HUDEP-2 (cell line): ENCODE measurements around the gene GNAI2.
"Not testable (repeated sequence)": the region's sequence is repeated elsewhere in the genome, so short reads cannot be mapped to it uniquely, and the experiment has no call there.

ENCODE experiments used
- DNase-seq, 76 experiments: peaks; one replicate each; lab custom pipeline; 2025; ENCODE audit not compliant: unreplicated experiment in 76 of 76; lab: John Stamatoyannopoulos, UW

The GNAI2 gene

DNA sequence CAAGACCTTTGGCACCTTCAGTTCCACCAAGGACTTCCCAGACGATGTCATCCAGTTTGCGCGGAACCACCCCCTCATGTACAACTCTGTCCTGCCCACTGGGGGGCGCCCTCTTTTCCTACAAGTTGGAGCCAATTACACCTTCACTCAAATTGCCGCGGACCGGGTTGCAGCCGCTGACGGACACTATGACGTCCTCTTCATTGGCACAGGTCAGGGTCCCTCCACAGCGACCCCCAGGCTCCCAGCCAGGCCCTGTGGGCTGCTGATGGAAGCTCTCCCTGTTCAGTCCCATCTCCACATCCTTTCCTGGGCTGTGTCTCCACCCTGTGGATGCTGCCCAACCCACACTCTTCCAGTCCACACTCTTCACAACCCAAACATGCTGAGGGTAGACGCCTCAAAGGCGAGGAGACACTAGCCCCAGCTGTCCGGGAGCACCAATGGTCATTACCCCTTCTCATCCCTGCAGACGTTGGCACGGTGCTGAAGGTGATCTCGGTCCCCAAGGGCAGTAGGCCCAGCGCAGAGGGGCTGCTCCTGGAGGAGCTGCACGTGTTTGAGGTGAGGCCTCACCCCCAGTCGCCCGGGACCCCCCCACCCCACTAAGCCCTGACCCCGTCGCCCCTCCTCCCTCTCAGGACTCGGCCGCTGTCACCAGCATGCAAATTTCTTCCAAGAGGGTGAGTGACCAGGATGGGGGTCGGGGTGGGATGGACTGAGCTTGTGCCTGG lies 38.5 kb downstream of the GNAI2 start:
- DNase-seq: peak in 48 of 76 experiments; percentile 3 to 53 (median 32)

DNA sequence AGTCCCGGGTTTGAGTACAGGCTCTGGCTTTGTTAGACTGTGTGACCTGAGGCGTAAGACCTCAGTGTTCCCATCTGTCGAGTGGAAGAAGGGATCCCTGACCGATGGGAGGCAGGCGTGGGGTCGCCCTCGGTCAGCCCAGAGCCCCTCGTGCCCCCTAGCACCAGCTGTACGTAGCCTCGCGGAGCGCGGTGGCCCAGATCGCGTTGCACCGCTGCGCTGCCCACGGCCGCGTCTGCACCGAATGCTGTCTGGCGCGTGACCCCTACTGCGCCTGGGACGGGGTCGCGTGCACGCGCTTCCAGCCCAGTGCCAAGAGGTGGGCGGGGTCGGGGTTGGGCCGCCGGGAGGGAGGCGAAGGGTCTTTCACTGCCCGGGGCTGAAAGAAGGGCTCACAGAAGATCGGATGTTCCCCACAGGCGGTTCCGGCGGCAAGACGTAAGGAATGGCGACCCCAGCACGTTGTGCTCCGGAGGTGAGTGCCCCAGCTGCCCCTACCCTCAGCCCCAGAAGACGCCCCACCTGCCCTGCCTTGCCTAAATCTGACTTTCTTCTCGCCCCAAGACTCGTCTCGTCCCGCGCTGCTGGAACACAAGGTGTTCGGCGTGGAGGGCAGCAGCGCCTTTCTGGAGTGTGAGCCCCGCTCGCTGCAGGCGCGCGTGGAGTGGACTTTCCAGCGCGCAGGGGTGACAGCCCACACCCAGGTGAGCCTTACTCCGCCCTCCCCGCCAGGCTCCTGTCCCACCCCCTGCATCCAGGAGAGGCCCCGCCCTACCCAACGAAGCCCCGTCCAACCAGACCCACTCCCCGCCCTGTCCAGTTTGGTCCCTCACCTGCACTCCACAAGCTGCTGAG lies 39.4 kb downstream of the GNAI2 start:
- DNase-seq: no peak

DNA sequence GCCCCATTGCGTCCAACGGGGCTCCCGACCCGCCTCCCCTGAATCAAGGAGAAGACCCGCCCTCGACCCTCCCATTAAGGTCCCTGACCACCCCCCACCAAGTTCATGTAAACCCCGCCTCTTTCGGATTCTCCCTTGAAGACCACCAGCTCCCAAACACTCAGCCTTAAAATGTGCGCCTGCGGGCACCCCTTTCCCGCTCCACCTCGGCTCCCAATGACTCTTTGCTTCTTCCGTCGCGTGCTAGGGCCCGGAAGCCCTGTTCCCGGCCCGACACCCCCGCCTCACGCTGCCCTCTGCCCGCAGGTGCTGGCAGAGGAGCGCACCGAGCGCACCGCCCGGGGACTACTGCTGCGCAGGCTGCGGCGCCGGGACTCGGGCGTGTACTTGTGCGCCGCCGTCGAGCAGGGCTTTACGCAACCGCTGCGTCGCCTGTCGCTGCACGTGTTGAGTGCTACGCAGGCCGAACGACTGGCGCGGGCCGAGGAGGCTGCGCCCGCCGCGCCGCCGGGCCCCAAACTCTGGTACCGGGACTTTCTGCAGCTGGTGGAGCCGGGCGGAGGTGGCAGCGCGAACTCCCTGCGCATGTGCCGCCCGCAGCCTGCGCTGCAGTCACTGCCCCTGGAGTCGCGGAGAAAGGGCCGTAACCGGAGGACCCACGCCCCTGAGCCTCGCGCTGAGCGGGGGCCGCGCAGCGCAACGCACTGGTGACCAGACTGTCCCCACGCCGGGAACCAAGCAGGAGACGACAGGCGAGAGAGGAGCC lies 40.2 kb downstream of the GNAI2 start:
- DNase-seq: no peak

DNA sequence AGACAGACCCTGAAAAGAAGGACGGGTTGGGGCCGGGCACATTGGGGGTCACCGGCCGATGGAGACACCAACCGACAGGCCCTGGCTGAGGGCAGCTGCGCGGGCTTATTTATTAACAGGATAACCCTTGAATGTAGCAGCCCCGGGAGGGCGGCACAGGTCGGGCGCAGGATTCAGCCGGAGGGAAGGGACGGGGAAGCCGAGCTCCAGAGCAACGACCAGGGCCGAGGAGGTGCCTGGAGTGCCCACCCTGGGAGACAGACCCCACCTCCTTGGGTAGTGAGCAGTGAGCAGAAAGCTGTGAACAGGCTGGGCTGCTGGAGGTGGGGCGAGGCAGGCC lies 40.7 kb downstream of the GNAI2 start:
- no peak for DNase-seq

GRCh38 chr3:50278123-50278879 lies 42.3 kb downstream of the GNAI2 start:
- DNase-seq: no peak

DNA sequence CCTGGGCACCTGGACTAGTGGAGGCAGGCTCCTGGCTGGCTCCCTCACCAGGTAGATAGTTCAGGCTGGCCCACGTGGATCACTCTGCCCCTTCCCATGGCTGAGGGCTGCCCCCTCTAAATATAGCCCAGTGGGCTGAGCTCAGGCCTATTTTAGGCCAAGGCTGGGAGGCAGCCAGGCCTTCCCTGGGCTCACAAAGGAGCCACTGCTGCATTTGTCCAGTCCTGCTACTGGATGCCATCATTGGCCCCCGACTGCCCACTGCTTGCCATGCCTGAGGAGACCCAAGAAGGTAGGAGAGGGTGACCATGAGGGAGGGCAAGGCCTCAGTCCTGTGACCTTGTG lies 42.8 kb downstream of the GNAI2 start, which contains the start of gene LSMEM2:
LSMEM2 (plus strand) TSS at position 208 of the 345 bp plus-strand sequence; CDS start at position 235, 27 bp downstream.
- no peak for DNase-seq

DNA sequence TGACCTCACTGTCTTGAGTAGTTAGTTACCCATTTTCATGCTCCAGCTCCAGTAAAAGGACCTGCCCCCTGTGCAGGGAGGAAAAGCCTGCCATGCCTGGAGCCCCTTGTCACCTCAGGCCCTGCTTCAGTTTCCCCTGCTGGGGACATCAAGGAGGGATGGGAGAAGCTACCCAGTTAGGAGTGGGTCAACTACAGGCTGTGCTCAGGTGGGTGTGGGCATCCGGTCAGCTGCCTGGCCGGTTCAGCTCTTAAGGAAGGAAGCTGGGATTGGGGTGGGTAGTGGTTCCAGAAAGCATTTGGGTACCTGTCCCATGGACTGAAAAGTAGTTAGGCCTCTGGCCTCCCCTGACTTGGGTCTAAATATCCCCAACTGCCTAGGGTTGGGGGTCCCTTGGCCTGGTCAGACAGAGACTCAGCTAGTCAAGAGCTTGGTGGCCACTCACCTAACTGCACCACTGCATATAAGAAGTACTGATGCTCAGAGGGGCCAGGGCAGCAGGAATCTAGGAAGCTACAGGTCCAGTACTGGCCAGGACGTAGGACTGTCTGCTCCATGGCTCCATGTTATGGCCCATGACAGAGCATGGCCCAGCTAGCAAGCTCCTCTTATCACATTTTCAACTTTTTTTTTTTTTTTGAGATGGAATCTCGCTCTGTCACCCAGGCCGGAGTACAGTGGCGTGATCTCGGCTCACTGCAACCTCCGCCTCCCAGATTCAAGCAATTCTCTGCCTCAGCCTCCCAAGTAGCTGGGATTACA lies 43.4 kb downstream of the GNAI2 start:
- no peak for DNase-seq

DNA sequence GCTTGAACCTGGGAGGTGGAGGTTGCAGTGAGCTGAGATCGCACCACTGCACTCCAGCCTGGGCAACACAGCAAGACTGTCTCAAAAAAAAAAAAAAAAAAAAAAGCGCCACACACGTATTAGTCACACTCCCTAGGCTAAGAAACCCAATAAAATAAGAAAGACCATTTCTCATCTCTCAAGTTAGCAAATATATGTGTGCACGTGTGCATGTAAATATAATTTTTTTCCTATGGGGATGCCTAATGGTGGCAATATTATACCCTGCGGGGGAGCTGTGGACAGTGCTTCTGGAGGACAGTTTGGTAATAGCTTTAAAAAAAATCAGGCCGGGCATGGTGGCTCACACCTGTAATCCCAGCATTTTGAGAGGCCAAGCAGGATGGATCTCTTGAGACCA lies 48.1 kb downstream of the GNAI2 start:
- DNase-seq: not testable (repeated sequence)

GRCh38 chr3:50286322-50287227 lies 50.6 kb downstream of the GNAI2 start:
- no peak for DNase-seq

DNA sequence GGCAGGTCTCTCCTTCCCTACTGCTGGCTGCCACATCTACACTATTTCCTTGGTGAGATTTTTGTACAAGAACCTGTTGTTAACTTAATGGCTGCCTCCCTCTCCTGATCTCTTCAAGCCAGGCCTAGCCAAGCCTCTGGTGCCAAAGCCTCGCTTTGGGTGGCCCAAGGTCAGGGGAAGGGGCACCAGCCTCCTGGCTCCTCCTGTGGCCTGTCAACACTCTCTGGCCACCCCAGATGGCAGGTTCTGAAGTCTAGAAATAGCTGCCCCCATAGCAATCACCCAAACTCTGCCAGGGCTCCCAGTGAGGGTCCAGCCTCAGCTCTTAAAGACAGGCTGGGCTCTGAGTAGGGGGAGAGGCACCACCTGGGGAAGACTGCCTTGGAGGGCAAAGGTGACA lies 51.3 kb downstream of the GNAI2 start:
- no peak for DNase-seq

DNA sequence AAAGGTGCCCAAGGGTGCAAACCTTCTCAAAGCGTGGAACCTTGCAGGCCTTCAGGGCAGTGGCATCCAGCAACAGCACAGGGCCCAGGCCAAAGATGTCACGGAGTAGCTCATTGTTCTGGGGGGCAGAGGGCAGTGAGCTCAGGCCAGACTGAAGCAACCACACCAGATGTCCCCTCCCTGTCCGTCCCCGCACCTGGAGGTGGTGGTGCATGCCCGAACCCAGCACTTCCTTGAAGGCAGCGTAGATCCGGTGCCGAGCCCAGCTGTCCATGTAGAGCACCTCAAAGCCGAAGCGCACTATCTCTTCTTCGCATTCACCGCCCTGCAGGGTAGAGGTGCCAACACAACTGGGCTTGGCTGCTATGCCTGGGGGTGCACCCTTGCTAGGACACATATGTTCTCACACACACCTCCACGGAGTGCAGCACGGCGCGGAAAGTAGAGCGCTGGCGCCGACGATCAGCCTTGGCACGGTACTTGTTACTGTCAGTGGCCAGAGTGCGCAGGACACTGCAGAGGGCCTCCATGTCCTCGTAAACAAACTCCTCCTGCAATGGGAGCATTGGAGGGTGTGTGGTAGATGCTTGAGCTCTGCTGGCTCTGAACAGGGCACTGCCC lies 52.5 kb downstream of the GNAI2 start:
- DNase-seq: no peak

DNA sequence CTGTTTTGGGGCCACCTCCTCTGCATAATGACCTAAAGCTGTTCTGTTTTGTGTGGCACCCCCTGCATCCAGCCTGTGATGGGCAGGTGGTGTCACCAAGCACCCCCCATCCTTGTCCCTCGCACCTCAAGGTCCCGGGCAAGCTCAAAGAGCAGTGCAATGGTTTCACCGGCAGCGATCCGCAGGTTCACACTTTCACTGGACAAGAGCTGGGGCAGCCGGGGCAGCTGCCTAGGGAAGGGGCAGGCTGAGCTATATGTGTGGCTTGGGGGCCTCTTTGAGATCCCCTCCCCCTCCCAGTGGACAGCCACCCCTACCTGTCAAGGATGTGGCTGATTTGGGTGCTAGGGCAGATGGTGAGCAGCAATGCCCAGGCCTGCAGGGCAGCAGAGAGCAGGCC lies 53.1 kb downstream of the GNAI2 start:
- DNase-seq: no peak

DNA sequence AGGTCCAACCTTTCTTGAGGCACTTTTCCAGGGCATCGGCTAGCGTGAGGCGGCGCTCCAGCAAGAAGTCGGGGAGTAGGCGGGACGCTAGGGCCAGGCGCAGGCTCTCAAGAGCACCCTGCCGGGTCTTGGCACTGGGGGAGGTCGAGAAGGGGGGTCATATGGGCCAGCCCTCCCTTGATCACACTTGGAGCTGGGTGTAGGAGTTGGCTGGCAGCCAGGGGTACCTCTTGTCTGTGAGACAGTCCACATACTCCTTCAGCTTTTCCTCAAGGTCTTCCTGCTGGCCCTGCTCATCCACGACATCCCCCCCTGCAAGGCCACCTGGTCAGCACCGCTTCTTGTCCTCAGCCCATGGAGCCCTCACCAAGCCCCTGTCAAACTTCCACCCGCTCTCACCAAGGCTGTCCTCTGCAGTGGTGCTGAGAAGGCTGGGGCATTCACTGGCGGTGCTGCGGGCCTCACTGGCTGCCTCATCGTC lies 54.2 kb downstream of the GNAI2 start:
- DNase-seq: peak in 1 of 76 experiments; percentile 18

DNA sequence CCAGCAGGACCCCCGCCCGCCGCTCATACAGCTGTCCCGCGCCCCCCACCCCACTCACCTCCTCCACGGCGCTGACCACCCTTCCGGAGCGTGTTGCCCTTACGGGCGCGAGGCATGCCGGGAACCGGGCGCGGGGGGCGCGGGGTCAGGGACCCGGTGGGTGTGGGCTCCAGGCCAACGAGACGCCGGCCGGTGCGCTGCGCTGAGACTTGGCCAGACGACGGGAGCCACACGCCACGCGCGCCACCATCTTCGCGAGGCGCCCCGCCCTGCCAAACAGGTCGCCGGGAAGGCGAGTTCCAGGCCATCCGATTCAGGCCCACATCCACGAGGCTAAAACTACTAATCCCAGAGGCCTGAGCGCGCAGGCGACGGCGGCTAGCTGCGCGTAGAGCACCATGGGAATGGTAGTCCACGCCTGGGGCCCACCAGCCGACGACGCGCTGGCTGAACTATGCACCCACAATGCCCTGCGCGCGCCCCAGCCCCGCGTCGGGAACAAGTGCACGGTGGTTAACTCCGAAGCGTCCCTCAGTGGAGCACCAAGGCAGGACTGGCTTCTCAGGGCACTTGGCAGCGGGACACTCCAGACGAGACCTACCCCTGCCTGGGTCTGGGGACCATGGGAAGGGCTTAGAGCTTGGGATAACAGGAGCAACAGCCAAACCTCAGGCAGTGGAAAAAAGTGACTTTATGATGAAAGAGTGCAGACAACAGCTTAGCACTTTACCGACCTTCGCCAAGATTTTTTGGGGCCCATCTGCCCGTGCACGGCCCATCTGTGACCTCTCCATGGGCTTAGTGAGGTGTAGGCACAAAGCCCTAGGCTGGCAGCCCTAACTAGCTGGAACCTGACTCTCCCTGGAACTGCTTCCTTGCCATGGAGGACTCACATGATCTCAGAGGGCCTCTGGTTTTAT lies 56.4 kb downstream of the GNAI2 start, which contains the start of gene IFRD2:
IFRD2 (minus strand) TSS at position 271 of the 920 bp plus-strand sequence; CDS start at position 116, 155 bp downstream.
- DNase-seq: peak in 75 of 76 experiments; percentile 61 to 97 (median 94)

DNA sequence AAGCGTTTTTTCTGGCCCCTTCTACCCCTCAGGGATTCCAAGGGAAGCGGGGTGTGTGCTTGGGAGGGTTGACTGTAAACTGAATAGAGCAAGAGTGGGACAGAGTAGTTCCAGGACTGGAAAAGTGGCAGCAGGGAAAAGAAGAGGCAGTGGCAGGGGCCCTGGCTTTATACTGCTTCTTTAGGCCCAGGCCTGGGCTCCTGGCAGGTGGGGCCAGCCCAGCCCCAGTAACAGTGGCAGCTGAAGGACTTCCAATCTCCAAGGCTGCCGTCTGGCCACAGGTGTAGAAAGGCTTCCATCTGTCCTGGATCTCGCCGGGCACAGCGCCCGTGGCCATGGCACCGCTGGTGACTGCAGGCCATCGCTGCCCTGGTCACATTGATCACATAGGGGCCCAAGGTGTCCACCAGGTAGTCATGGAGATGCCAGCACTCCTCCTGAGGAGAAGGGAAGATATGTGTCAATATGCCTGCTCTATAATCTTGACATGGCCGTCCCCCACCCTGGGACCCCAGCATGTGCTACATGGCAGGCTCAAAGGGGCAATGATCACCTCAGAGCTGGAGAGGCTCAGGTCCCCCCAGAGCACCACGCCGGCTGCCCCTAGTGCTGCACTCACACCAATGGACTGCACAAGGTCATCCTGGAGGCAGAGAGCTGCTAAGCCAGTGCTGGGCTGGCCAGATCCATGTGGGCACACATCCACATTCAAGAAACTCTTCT lies 57.2 kb downstream of the GNAI2 start:
- no peak for DNase-seq

- DNase-seq: no peak
Observed at GRCh38 chr3:50294089-50294488, 58.1 kb downstream of the GNAI2 start.
